WTC11 (cell line): ENCODE results near the gene RNASE9. TPM values are rescaled to one million over a fixed set of nuclear protein-coding genes. Genes with fewer than 3 reads are reported as not detected.

Experiments used
- ATAC-seq: fragments of 200-7000 bp; cut with Tn5 transposase; 2 replicates; pipeline ENCODE4 v1.10.0; 2021; ENCODE audit warnings: mild to moderate bottlenecking, moderate library complexity
- CTCF ChIA-PET: fragments of 300-600 bp; sonication (Branson Sonifier 250); formaldehyde crosslinking; loops from one replicate; lab custom pipeline; 2021; ENCODE audit warnings: antibody characterized with exemption; lab: Charles Lee
- POLR2A ChIA-PET: fragments of 350-600 bp; sonication (Branson Sonifier 250); formaldehyde crosslinking; loops from one replicate; lab custom pipeline; 2021; ENCODE audit warnings: antibody characterized with exemption; lab: Charles Lee
- DNase-seq: peaks from one replicate; pipeline ENCODE4 v3.0.0; 2021; ENCODE audit warnings: low spot score
- H3K27ac Mint-ChIP-seq: 2 replicates; pipeline ENCODE4 v1.8.0; 2021; ENCODE audit warnings: mixed read lengths
- H3K27me3 Mint-ChIP-seq: 2 replicates; pipeline ENCODE4 v1.8.0; 2021; ENCODE audit warnings: low read depth, mild to moderate bottlenecking, moderate library complexity, mixed read lengths
- H3K36me3 Mint-ChIP-seq: 2 replicates; pipeline ENCODE4 v1.8.0; 2021; ENCODE audit warnings: mixed read lengths
- H3K4me1 Mint-ChIP-seq: 2 replicates; pipeline ENCODE4 v1.8.0; 2022; ENCODE audit warnings: mixed read lengths
- H3K4me3 Mint-ChIP-seq: 2 replicates; pipeline ENCODE4 v1.8.0; 2021; ENCODE audit warnings: mild to moderate bottlenecking, moderate library complexity, mixed read lengths
- H3K9me3 Mint-ChIP-seq: 2 replicates; pipeline ENCODE4 v1.8.0; 2021; ENCODE audit warnings: mixed read lengths
- CBFB ChIP-seq: sonication (generic); formaldehyde crosslinking; IDR thresholded peaks from 2 replicates; pipeline ENCODE4 v1.8.1; 2022; ENCODE audit warnings: mild to moderate bottlenecking, low read depth, missing genetic modification reagents
- CREM ChIP-seq: sonication (generic); formaldehyde crosslinking; IDR thresholded peaks from 2 replicates; pipeline ENCODE4 v1.8.1; 2022; ENCODE audit warnings: mild to moderate bottlenecking, missing genetic modification reagents, moderate library complexity
- IRF2 ChIP-seq: sonication (generic); formaldehyde crosslinking; IDR thresholded peaks from 2 replicates; pipeline ENCODE4 v1.8.0; 2022; ENCODE audit warnings: low read depth, missing genetic modification reagents, borderline replicate concordance
- NR3C1 ChIP-seq: sonication (generic); formaldehyde crosslinking; conservative IDR thresholded peaks from 2 replicates; pipeline ENCODE4 v1.8.1; 2023; ENCODE audit warnings: low read depth, mild to moderate bottlenecking, missing genetic modification reagents
- SMAD3 ChIP-seq: sonication (generic); formaldehyde crosslinking; IDR thresholded peaks from 2 replicates; pipeline ENCODE4 v1.8.0; 2022; ENCODE audit warnings: missing genetic modification reagents, mild to moderate bottlenecking, borderline replicate concordance
- TEAD4 ChIP-seq: sonication (generic); formaldehyde crosslinking; IDR thresholded peaks from 2 replicates; pipeline ENCODE4 v1.8.0; 2022; ENCODE audit warnings: mild to moderate bottlenecking, missing genetic modification reagents
- total RNA-seq: library from RNA; stranded (reverse); gene quantifications from 3 replicates; pipeline ENCODE4 v1.2.3, GENCODE V29; 2021
- TF ChIP-seq, protein P1 (sequence below): fragments of 250-450 bp; sonication (Bioruptor Pico); IDR thresholded peaks from 2 replicates; pipeline ENCODE4 v1.9.0; 2021; ENCODE audit warnings: moderate library complexity, mild to moderate bottlenecking, inconsistent platforms, borderline replicate concordance
- TF ChIP-seq, protein P2 (sequence below): fragments of 250-450 bp; sonication (Bioruptor Pico); conservative IDR thresholded peaks from 2 replicates; pipeline ENCODE4 v1.9.0; 2021; ENCODE audit warnings: mild to moderate bottlenecking
- TF ChIP-seq, protein P3 (sequence below): sonication (generic); formaldehyde crosslinking; IDR thresholded peaks from 2 replicates; pipeline ENCODE4 v1.8.0; 2022; ENCODE audit warnings: mild to moderate bottlenecking, missing genetic modification reagents
- TF ChIP-seq, protein P4 (sequence below): sonication (generic); formaldehyde crosslinking; IDR thresholded peaks from 2 replicates; pipeline ENCODE4 v1.8.1; 2023; ENCODE audit warnings: mild to moderate bottlenecking, missing genetic modification reagents, moderate library complexity
- TF ChIP-seq, protein P5 (sequence below): fragments of 250-450 bp; sonication (Bioruptor Pico); IDR thresholded peaks from 2 replicates; pipeline ENCODE4 v1.9.0; 2021; ENCODE audit warnings: mild to moderate bottlenecking
- TF ChIP-seq, protein P6 (sequence below): sonication (generic); formaldehyde crosslinking; conservative IDR thresholded peaks from 2 replicates; pipeline ENCODE4 v1.8.1; 2023; ENCODE audit warnings: mild to moderate bottlenecking, low read depth, missing genetic modification reagents, moderate library complexity
- TF ChIP-seq, protein P7 (sequence below): fragments of 250-450 bp; sonication (Bioruptor Pico); IDR thresholded peaks from 2 replicates; pipeline ENCODE4 v1.9.0; 2021; ENCODE audit warnings: mild to moderate bottlenecking, borderline replicate concordance
- TF ChIP-seq, protein P8 (sequence below): fragments of 250-450 bp; sonication (Bioruptor Pico); IDR thresholded peaks from 2 replicates; pipeline ENCODE4 v1.8.0; 2021; ENCODE audit warnings: mild to moderate bottlenecking
- TF ChIP-seq, protein P9 (sequence below): sonication (generic); formaldehyde crosslinking; IDR thresholded peaks from 2 replicates; pipeline ENCODE4 v1.8.1; 2022; ENCODE audit warnings: low read depth, missing genetic modification reagents, borderline replicate concordance

The RNASE9 gene
- total RNA-seq, 1 experiment from 2014 or later, result not detected

DNA sequence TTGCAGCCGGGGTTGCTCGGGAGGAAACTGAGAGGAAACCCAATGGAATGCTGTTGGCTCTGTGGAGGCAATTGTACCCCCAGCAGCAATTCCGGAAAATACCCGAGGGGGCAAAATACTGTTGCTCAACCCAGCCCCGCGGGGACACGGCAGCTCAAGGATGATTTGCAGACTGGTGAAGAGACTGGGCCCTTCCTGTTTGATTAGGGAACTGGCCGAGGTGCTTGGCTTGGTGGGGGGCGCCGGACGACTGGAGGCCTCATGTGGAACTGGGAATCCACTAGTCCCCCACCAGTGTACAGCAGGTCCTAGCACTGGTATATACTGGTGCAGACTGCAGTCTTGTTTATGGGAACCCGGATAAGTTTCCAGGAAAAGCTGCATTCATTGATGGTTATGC is 40.7 kb upstream of the RNASE9 start (continued):
- TF ChIP-seq, protein P1, sequence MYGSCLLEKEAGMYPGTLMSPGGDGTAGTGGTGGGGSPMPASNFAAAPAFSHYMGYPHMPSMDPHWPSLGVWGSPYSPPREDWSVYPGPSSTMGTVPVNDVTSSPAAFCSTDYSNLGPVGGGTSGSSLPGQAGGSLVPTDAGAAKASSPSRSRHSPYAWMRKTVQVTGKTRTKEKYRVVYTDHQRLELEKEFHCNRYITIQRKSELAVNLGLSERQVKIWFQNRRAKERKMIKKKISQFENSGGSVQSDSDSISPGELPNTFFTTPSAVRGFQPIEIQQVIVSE (CRISPR knock-in tag), result no peak
- TF ChIP-seq IRF2 (CRISPR knock-in tag) (no peak), CREM (CRISPR knock-in tag) (no peak)
- TF ChIP-seq, protein P2, sequence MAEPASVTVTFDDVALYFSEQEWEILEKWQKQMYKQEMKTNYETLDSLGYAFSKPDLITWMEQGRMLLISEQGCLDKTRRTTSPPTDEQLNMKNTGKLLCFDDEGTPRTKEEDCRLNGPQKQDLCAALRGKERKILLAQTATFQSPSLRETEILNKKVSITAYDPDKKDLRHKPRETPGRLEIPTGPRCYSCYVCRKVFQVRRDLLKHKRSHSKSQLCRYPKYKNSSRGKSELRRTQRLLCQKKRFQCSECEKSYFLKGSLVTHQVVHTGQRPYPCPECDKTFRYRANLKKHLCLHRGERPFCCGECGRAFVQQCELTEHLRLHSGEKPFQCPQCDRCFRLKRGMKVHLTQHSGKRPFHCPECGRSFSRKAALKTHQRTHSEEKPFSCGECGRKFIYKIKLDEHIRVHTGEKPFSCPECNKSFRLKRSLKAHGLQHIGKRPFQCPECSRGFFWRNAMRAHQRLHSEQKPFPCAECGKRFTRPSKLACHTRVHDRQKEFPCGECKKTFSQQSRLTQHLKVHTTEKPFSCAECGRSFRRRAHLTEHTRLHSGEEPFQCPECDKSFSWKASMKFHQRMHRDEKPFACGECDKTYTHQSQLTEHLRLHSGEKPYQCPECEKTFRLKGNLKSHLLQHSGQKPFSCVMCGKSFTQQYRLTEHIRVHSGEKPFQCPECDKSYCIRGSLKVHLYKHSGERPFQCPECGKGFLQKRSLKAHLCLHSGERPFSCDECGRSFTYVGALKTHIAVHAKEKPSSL (CRISPR knock-in tag), result no peak
- TF ChIP-seq, all 79 proteins: peak for 0

DNA sequence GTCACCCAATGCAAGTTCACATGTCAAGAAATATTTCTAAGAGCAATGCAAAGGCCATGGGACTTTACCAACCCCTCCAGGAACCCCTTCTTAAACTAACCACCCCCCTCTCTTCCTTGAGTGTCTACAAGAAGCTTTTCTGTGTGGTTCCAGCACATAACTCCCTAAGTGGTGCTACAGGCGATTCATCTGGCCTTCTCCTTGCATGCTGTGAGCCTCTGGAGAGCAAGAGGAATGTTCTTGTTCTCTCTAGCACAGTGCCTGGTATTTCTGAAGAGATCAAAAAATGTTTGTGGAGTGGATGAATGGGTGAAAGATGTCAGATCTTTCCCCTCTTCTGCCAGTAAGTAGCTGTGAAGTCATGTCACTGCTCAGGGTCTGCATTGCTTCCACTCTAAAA is 36.3 kb upstream of the RNASE9 start:
- no peak for DNase-seq
- CTCF ChIA-PET, result interaction anchor here (1.5 kb wide), 1 partner anchor 9 kb away, joined by 5 read pairs; no protein-coding TSS in a partner anchor
- H3K36me3 Mint-ChIP-seq, result no peaks in the 10 kb centered on the region
- no peak for ATAC-seq
- H3K27me3 Mint-ChIP-seq, result no peaks in the 10 kb centered on the region
- no peaks in the 10 kb centered on the region for H3K9me3 Mint-ChIP-seq
- H3K4me1 Mint-ChIP-seq, result peaks cover 6% of the 10 kb centered on the region; the same call in 1 of the 2 replicates
- no peak overlapping the region for H3K27ac Mint-ChIP-seq
- POLR2A ChIA-PET, result no interaction called here
- H3K4me3 Mint-ChIP-seq, result no peak overlapping the region
- TF ChIP-seq, protein P3, sequence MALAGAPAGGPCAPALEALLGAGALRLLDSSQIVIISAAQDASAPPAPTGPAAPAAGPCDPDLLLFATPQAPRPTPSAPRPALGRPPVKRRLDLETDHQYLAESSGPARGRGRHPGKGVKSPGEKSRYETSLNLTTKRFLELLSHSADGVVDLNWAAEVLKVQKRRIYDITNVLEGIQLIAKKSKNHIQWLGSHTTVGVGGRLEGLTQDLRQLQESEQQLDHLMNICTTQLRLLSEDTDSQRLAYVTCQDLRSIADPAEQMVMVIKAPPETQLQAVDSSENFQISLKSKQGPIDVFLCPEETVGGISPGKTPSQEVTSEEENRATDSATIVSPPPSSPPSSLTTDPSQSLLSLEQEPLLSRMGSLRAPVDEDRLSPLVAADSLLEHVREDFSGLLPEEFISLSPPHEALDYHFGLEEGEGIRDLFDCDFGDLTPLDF, result no peak
- no peak for TF ChIP-seq CBFB (CRISPR knock-in tag)
- TF ChIP-seq, protein P4, sequence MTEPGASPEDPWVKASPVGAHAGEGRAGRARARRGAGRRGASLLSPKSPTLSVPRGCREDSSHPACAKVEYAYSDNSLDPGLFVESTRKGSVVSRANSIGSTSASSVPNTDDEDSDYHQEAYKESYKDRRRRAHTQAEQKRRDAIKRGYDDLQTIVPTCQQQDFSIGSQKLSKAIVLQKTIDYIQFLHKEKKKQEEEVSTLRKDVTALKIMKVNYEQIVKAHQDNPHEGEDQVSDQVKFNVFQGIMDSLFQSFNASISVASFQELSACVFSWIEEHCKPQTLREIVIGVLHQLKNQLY (CRISPR knock-in tag), result no peak
- TF ChIP-seq, protein P5, sequence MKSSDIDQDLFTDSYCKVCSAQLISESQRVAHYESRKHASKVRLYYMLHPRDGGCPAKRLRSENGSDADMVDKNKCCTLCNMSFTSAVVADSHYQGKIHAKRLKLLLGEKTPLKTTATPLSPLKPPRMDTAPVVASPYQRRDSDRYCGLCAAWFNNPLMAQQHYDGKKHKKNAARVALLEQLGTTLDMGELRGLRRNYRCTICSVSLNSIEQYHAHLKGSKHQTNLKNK (CRISPR knock-in tag), result no peak
- TF ChIP-seq TEAD4, result no peak
- TF ChIP-seq SMAD3 (CRISPR knock-in tag), result no peak
- no peak for TF ChIP-seq NR3C1 (CRISPR knock-in tag)
- TF ChIP-seq, protein P6, sequence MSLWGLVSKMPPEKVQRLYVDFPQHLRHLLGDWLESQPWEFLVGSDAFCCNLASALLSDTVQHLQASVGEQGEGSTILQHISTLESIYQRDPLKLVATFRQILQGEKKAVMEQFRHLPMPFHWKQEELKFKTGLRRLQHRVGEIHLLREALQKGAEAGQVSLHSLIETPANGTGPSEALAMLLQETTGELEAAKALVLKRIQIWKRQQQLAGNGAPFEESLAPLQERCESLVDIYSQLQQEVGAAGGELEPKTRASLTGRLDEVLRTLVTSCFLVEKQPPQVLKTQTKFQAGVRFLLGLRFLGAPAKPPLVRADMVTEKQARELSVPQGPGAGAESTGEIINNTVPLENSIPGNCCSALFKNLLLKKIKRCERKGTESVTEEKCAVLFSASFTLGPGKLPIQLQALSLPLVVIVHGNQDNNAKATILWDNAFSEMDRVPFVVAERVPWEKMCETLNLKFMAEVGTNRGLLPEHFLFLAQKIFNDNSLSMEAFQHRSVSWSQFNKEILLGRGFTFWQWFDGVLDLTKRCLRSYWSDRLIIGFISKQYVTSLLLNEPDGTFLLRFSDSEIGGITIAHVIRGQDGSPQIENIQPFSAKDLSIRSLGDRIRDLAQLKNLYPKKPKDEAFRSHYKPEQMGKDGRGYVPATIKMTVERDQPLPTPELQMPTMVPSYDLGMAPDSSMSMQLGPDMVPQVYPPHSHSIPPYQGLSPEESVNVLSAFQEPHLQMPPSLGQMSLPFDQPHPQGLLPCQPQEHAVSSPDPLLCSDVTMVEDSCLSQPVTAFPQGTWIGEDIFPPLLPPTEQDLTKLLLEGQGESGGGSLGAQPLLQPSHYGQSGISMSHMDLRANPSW (CRISPR knock-in tag), result no peak
- TF ChIP-seq, protein P7, sequence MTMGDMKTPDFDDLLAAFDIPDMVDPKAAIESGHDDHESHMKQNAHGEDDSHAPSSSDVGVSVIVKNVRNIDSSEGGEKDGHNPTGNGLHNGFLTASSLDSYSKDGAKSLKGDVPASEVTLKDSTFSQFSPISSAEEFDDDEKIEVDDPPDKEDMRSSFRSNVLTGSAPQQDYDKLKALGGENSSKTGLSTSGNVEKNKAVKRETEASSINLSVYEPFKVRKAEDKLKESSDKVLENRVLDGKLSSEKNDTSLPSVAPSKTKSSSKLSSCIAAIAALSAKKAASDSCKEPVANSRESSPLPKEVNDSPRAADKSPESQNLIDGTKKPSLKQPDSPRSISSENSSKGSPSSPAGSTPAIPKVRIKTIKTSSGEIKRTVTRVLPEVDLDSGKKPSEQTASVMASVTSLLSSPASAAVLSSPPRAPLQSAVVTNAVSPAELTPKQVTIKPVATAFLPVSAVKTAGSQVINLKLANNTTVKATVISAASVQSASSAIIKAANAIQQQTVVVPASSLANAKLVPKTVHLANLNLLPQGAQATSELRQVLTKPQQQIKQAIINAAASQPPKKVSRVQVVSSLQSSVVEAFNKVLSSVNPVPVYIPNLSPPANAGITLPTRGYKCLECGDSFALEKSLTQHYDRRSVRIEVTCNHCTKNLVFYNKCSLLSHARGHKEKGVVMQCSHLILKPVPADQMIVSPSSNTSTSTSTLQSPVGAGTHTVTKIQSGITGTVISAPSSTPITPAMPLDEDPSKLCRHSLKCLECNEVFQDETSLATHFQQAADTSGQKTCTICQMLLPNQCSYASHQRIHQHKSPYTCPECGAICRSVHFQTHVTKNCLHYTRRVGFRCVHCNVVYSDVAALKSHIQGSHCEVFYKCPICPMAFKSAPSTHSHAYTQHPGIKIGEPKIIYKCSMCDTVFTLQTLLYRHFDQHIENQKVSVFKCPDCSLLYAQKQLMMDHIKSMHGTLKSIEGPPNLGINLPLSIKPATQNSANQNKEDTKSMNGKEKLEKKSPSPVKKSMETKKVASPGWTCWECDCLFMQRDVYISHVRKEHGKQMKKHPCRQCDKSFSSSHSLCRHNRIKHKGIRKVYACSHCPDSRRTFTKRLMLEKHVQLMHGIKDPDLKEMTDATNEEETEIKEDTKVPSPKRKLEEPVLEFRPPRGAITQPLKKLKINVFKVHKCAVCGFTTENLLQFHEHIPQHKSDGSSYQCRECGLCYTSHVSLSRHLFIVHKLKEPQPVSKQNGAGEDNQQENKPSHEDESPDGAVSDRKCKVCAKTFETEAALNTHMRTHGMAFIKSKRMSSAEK, result no peak
- TF ChIP-seq, protein P2 (CRISPR knock-in tag), result no peak
- TF ChIP-seq, protein P8, sequence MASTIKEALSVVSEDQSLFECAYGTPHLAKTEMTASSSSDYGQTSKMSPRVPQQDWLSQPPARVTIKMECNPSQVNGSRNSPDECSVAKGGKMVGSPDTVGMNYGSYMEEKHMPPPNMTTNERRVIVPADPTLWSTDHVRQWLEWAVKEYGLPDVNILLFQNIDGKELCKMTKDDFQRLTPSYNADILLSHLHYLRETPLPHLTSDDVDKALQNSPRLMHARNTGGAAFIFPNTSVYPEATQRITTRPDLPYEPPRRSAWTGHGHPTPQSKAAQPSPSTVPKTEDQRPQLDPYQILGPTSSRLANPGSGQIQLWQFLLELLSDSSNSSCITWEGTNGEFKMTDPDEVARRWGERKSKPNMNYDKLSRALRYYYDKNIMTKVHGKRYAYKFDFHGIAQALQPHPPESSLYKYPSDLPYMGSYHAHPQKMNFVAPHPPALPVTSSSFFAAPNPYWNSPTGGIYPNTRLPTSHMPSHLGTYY, result no peak
- TF ChIP-seq, protein P9, sequence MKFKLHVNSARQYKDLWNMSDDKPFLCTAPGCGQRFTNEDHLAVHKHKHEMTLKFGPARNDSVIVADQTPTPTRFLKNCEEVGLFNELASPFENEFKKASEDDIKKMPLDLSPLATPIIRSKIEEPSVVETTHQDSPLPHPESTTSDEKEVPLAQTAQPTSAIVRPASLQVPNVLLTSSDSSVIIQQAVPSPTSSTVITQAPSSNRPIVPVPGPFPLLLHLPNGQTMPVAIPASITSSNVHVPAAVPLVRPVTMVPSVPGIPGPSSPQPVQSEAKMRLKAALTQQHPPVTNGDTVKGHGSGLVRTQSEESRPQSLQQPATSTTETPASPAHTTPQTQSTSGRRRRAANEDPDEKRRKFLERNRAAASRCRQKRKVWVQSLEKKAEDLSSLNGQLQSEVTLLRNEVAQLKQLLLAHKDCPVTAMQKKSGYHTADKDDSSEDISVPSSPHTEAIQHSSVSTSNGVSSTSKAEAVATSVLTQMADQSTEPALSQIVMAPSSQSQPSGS, result no peak
